ENCODE results near the gene MGAT4A. TPM values are rescaled to one million over a fixed set of nuclear protein-coding genes. Genes with fewer than 3 reads are reported as not detected.

The MGAT4A gene
- total and polyA plus RNA-seq, 3 donors from 2014 or later: 12.1 to 13.9 (median 13.8) TPM

DNA sequence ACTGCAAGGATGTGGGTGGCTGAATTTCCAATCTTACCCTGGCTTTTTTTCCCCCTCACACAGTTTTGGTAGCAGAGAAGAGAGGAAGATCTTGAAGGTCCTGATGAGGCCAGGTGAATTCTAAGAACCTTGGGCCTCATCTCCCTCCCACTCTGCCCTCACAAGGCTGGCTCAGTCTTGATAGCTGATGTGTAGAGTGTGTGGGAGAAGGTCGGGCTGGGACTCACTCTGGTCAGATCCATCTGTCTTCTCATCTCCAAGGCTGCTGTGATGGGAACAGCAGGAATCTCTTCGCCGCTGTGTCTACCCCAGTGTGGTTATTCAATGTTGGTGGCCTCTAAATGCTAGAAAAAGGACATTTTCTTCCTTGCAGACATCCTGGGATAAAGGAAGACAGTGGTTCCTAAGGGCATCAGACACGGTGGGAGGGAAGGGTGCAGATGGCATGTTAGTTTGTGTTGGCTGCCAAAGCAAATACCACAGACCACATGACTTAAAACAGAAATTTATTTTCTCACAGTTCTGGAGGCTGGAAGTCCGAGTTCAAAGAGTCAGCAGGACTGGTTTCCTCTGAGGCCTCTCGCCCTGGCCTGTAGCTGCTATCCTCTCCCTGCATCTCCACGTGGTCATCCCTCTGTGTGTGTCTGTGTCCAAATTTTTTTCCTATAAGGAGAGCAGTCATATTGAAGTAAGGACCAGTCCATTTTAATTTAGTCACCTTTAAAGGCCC, 37.6 kb upstream of the MGAT4A start:
- DNase-seq: no peak
- WGBS, 2 donors: 48 to 62% methylated on average over 7 of the region's 7 CpGs
- H3K27ac ChIP-seq: no peak overlapping the region
- H3K4me1 ChIP-seq: no peaks in the 10 kb centered on the region
- TF ChIP-seq, protein P1, sequence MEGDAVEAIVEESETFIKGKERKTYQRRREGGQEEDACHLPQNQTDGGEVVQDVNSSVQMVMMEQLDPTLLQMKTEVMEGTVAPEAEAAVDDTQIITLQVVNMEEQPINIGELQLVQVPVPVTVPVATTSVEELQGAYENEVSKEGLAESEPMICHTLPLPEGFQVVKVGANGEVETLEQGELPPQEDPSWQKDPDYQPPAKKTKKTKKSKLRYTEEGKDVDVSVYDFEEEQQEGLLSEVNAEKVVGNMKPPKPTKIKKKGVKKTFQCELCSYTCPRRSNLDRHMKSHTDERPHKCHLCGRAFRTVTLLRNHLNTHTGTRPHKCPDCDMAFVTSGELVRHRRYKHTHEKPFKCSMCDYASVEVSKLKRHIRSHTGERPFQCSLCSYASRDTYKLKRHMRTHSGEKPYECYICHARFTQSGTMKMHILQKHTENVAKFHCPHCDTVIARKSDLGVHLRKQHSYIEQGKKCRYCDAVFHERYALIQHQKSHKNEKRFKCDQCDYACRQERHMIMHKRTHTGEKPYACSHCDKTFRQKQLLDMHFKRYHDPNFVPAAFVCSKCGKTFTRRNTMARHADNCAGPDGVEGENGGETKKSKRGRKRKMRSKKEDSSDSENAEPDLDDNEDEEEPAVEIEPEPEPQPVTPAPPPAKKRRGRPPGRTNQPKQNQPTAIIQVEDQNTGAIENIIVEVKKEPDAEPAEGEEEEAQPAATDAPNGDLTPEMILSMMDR (IDR thresholded peaks at IDR 0.05): no peak
- no peak for TF ChIP-seq POLR2A (IDR thresholded peaks at IDR 0.05)
- H3K36me3 ChIP-seq (ENCODE audit: low read depth, missing control alignments): no peaks in the 10 kb centered on the region
- intact Hi-C loops (cut with DNase I; ENCODE audit: low total_unique reads): no loop called here
- no peaks in the 10 kb centered on the region for H3K27me3 ChIP-seq
- no peaks in the 10 kb centered on the region for H3K9me3 ChIP-seq
- H3K4me3 ChIP-seq: no peak overlapping the region

DNA sequence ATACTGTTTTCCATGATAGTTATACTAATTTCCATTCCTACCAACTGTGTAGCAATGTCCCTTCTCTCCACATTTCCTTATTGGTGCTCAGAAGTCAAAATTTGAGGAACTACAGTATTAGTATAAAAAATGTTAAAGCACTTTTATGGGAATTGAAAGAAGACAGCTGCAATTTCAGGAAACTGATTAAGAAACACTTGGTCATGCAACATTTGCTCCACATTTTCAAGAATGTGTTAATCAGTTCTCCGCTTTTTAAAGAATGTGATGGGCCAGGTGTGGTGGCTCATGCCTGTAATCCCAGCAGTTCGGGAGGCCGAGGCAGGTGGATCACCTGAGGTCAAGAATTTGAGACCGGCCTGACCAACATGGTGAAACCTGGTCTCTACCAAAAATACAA, 33.6 kb upstream of the MGAT4A start:
- H3K4me1 ChIP-seq: no peaks in the 10 kb centered on the region
- no peaks in the 10 kb centered on the region for H3K9me3 ChIP-seq
- TF ChIP-seq POLR2A (IDR thresholded peaks at IDR 0.05): no peak
- TF ChIP-seq, protein P1 (IDR thresholded peaks at IDR 0.05): no peak
- H3K27me3 ChIP-seq: no peaks in the 10 kb centered on the region
- DNase-seq: no peak
- 84 to 95% methylated on average over 4 of the region's 4 CpGs for WGBS, 2 donors
- no peak overlapping the region for H3K27ac ChIP-seq
- no peak overlapping the region for H3K4me3 ChIP-seq
- intact Hi-C loops (cut with DNase I; ENCODE audit: low total_unique reads): no loop called here
- no peaks in the 10 kb centered on the region for H3K36me3 ChIP-seq (ENCODE audit: low read depth, missing control alignments)

DNA sequence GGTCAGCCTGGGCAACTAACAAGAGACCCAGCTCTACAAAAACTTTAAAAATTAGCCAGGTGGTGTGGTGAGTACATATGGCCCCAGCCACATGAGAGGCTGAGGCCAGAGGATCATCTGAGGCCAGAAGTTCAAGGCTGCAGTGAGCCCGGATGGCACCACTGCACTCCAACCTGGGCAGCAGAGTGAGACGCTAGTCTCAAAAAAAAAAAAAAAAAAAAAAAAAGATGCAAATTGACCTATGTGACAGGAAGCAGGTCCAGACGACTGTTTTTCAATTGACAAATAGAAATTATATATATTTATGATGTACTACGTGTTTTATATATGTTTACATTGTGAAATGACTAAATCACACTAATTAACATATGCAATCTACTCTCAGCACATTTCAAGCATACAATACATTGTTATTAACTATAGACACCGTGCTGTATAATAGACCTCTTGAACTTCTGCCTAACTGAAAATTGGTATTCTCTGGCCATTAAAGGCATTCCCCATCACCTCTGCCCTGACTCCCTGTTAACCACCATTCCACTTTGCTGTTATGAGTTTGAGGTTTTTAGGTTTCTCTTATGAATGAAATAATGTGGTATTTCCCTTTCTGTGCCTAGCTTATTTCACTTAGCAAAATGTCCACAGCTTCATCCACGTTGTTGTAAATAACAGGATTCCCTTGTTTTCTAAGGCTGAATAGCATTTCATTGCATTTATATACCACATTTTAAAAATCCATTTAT, 32.4 kb upstream of the MGAT4A start:
- Histone ChIP-seq H3K27ac (no peak overlapping the region), H3K36me3 (ENCODE audit: low read depth, missing control alignments) (no peaks in the 10 kb centered on the region), H3K9me3 (no peaks in the 10 kb centered on the region), H3K4me1 (no peaks in the 10 kb centered on the region), H3K4me3 (no peak overlapping the region), H3K27me3 (no peaks in the 10 kb centered on the region)
- intact Hi-C loops (cut with DNase I; ENCODE audit: low total_unique reads): no loop called here
- WGBS, 2 donors: 71 to 74% methylated on average over 6 of the region's 6 CpGs
- TF ChIP-seq, protein P1 (IDR thresholded peaks at IDR 0.05): no peak
- no peak for TF ChIP-seq POLR2A (IDR thresholded peaks at IDR 0.05)
- no peak for DNase-seq

DNA sequence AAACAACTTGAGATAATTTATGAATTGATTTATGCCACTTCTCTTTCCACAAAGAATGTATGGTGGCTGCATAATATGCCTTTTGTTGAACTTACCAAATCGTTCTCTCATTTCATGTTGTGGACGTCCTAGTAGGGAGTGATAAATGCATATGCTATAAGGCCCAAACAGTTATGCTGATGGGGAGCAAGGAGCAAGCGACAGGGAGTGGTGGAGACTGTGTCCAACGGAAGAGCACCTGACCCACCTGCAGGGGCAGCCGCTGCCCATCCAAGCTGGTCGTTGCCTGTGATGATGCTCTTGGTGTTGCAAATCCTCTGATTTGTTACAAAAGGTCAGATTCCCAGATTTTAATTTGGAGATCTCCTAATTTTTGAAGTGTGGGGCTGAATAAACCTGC, 31.0 kb upstream of the MGAT4A start:
- no peak overlapping the region for H3K27ac ChIP-seq
- no peaks in the 10 kb centered on the region for H3K9me3 ChIP-seq
- H3K27me3 ChIP-seq: no peaks in the 10 kb centered on the region
- 81 to 87% methylated on average over 6 of the region's 6 CpGs for WGBS, 2 donors
- no peak overlapping the region for H3K4me3 ChIP-seq
- intact Hi-C loops (cut with DNase I; ENCODE audit: low total_unique reads): no loop called here
- no peak for TF ChIP-seq POLR2A (IDR thresholded peaks at IDR 0.05)
- TF ChIP-seq, protein P1 (IDR thresholded peaks at IDR 0.05): no peak
- H3K4me1 ChIP-seq: peaks cover 10% of the 10 kb centered on the region
- no peaks in the 10 kb centered on the region for H3K36me3 ChIP-seq (ENCODE audit: low read depth, missing control alignments)
- DNase-seq: no peak

Data from testis (tissue), 3 donors.